CD14-positive monocyte (primary cell): ENCODE measurements around the gene REXO4. TPM values are rescaled to one million over a fixed set of nuclear protein-coding genes. Genes with fewer than 3 reads are reported as not detected.
A peak's percentile ranks its signal among the peaks of the same experiment; 100 is the strongest.

ENCODE experiments used
- DNase-seq, 3 donors: peaks; one replicate each; pipeline ENCODE4 v3.0.0-alpha.2; 2011 to 2022
- H2AFZ ChIP-seq: 2 replicates; pipeline ENCODE4 v1.6.0; 2012; ENCODE audit warnings: mild to moderate bottlenecking, low read depth, low read length, inconsistent platforms; ENCODE audit not compliant: insufficient read depth, poor library complexity, severe bottlenecking
- H3K27ac ChIP-seq, 2 donors: 1 replicate in 1 of 2; 2 replicates in 1 of 2; pipeline ENCODE4 v1.5.1; 2012 to 2013; ENCODE audit warnings: low read length in 2 of 2, control low read depth in 1 of 2, inconsistent platforms in 1 of 2, low read depth in 1 of 2, mild to moderate bottlenecking in 1 of 2
- H3K27me3 ChIP-seq, 2 donors: one replicate each; pipeline versions ENCODE4 v1.6.0 to v1.6.1; 2011 to 2013; ENCODE audit warnings: low read length in 2 of 2; ENCODE audit not compliant: control insufficient read depth in 2 of 2, insufficient read depth in 2 of 2
- H3K36me3 ChIP-seq, 2 donors: replicated peaks in 1 of 2; 1 replicate in 1 of 2; 2 replicates in 1 of 2; pipeline versions ENCODE4 v1.5.1 to v1.6.1; 2012 to 2013; ENCODE audit warnings: low read length in 2 of 2, control low read depth in 1 of 2, inconsistent platforms in 1 of 2, mild to moderate bottlenecking in 1 of 2; ENCODE audit not compliant: insufficient read depth in 2 of 2, control insufficient read depth in 1 of 2
- H3K4me1 ChIP-seq, 2 donors: 1 replicate in 1 of 2; 2 replicates in 1 of 2; pipeline versions ENCODE4 v1.5.1 to v1.6.1; 2012 to 2013; ENCODE audit warnings: low read length in 2 of 2, control low read depth in 1 of 2, inconsistent platforms in 1 of 2, mild to moderate bottlenecking in 1 of 2, moderate library complexity in 1 of 2; ENCODE audit not compliant: insufficient read depth in 2 of 2, control insufficient read depth in 1 of 2
- H3K4me2 ChIP-seq: replicated peaks from 2 replicates; pipeline ENCODE3; 2012; ENCODE audit warnings: low read length, moderate library complexity, mild to moderate bottlenecking; ENCODE audit not compliant: poor library complexity, severe bottlenecking; ENCODE audit errors: extremely low read depth
- H3K4me3 ChIP-seq, 3 experiments: fragments of 200-600 bp in 1 of 3; sonication (generic) in 1 of 3; replicated peaks in 1 of 3; 1 replicate in 2 of 3; 2 replicates in 1 of 3; pipeline ENCODE4 v1.5.1; 2011 to 2013; ENCODE audit warnings: low read length in 3 of 3, mild to moderate bottlenecking in 3 of 3, control low read depth in 2 of 3, low read depth in 2 of 3, inconsistent platforms in 1 of 3, moderate library complexity in 1 of 3
- H3K79me2 ChIP-seq: 2 replicates; pipeline ENCODE4 v1.6.0; 2012; ENCODE audit warnings: mild to moderate bottlenecking, control low read depth, inconsistent platforms, low read length, moderate library complexity; ENCODE audit not compliant: insufficient read depth
- H3K9ac ChIP-seq: 2 replicates; pipeline ENCODE4 v1.6.0; 2017; ENCODE audit warnings: low read length, mild to moderate bottlenecking; ENCODE audit not compliant: insufficient read depth, poor library complexity, severe bottlenecking
- H3K9me3 ChIP-seq, 2 donors: replicated peaks in 1 of 2; 1 replicate in 1 of 2; 2 replicates in 1 of 2; pipeline versions ENCODE4 v1.5.1 to v1.6.1; 2012 to 2013; ENCODE audit warnings: low read length in 2 of 2, control low read depth in 1 of 2; ENCODE audit not compliant: control insufficient read depth in 1 of 2, insufficient read depth in 1 of 2
- H4K20me1 ChIP-seq: 2 replicates; pipeline ENCODE4 v1.6.0; 2012; ENCODE audit warnings: mild to moderate bottlenecking, low read length, control low read depth, moderate library complexity; ENCODE audit not compliant: insufficient read depth
- H3K27ac Mint-ChIP-seq, 7 donors: one replicate each; pipeline ENCODE4 v1.8.0; 2020; ENCODE audit warnings: mild to moderate bottlenecking in 7 of 7, mixed read lengths in 7 of 7, moderate library complexity in 6 of 7, inconsistent platforms in 2 of 7
- H3K27me3 Mint-ChIP-seq, 3 donors: one replicate each; pipeline ENCODE4 v1.8.0; 2021 to 2022; ENCODE audit warnings: low read depth in 3 of 3, mild to moderate bottlenecking in 3 of 3, mixed read lengths in 3 of 3, moderate library complexity in 3 of 3, inconsistent platforms in 1 of 3
- H3K36me3 Mint-ChIP-seq, 2 donors: one replicate each; pipeline ENCODE4 v1.8.0; 2020; ENCODE audit warnings: mixed read lengths in 2 of 2, inconsistent platforms in 1 of 2, mild to moderate bottlenecking in 1 of 2
- H3K4me1 Mint-ChIP-seq: one replicate; pipeline ENCODE4 v1.8.0; 2020; ENCODE audit warnings: mild to moderate bottlenecking, mixed read lengths
- H3K4me3 Mint-ChIP-seq, 2 donors: one replicate each; pipeline ENCODE4 v1.8.0; 2020; ENCODE audit warnings: mild to moderate bottlenecking in 2 of 2, mixed read lengths in 2 of 2, moderate library complexity in 1 of 2
- H3K9me3 Mint-ChIP-seq, 7 donors: one replicate each; pipeline ENCODE4 v1.8.0; 2020 to 2022; ENCODE audit warnings: mixed read lengths in 7 of 7, mild to moderate bottlenecking in 6 of 7, moderate library complexity in 6 of 7, inconsistent platforms in 2 of 7
- WGBS: methylation state at CpG from one replicate; pipeline ENCODE4 v1.1.5; 2013; ENCODE audit warnings: missing lambda C conversion rate; ENCODE audit not compliant: insufficient coverage; 5-methylcytosine and 5-hydroxymethylcytosine counted together
- intact Hi-C, 2 donors: fragments of 100-400 bp; cut with micrococcal nuclease; formaldehyde crosslinking; loops; one replicate each; pipeline versions ENCODE4 v1.15.0 to v1.15.1; 2023
- polyA plus RNA-seq, 3 donors: library from polyadenylated mRNA; depleted of rRNA in 1 of 3; unstranded in 2 of 3; stranded (reverse) in 1 of 3; fragments of 300-500 nt in 2 of 3; fragments of >200 nt in 1 of 3; fragmentation: Illumina TruSeq in 2 of 3; gene quantifications; 1 replicate in 2 of 3; 2 replicates in 1 of 3; pipeline ENCODE4 v1.2.3, GENCODE V29; 2012 to 2021
- TF ChIP-seq, protein P1 (sequence below): fragments of 200-600 bp; IDR thresholded peaks from one replicate; pipeline ENCODE4 v1.8.0; 2022; ENCODE audit warnings: antibody characterized with exemption, mild to moderate bottlenecking

REXO4 gene
- polyA plus RNA-seq, 3 donors: 3.0 to 11.0 (median 4.2) TPM

DNA sequence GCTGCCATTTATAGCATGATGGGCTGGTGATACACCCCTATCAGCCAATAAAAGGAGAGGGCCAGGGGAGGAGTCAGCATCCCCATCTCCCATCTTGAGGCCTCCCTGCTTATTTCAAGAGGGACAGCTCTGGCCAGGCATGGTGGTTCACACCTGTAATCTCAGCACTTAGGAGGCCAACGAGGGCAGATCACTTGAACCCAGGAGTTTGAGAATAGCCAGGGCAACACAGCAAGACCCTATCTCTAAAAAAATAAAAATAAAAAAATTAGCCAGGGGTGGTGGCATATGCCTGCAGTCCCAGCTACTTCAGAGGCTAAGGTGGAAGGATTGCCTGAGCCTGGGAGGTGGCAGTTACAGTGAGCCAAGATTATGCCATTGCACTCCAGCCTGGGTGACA is 9.8 kb downstream of the REXO4 start:
- H3K4me1 Mint-ChIP-seq: no peaks in the 10 kb centered on the region
- no peak for DNase-seq
- WGBS: 83% methylated on average over 1 of the region's 1 CpG
- TF ChIP-seq, protein P1, sequence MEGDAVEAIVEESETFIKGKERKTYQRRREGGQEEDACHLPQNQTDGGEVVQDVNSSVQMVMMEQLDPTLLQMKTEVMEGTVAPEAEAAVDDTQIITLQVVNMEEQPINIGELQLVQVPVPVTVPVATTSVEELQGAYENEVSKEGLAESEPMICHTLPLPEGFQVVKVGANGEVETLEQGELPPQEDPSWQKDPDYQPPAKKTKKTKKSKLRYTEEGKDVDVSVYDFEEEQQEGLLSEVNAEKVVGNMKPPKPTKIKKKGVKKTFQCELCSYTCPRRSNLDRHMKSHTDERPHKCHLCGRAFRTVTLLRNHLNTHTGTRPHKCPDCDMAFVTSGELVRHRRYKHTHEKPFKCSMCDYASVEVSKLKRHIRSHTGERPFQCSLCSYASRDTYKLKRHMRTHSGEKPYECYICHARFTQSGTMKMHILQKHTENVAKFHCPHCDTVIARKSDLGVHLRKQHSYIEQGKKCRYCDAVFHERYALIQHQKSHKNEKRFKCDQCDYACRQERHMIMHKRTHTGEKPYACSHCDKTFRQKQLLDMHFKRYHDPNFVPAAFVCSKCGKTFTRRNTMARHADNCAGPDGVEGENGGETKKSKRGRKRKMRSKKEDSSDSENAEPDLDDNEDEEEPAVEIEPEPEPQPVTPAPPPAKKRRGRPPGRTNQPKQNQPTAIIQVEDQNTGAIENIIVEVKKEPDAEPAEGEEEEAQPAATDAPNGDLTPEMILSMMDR: no peak
- Histone ChIP-seq H3K4me2 (no peak overlapping the region), H3K79me2 (no peaks in the 10 kb centered on the region), H3K27me3 (no peaks in the 10 kb centered on the region), H2AFZ (no peak overlapping the region), H3K4me1 (no peaks in the 10 kb centered on the region), H3K27ac (no peak overlapping the region), H3K36me3 (peaks cover 84 to 94% of the 10 kb centered on the region in 2 donors), H4K20me1 (peaks cover 6% of the 10 kb centered on the region), H3K4me3 (no peak overlapping the region), H3K9ac (no peak overlapping the region), H3K9me3 (no peaks in the 10 kb centered on the region)
- H3K9me3 Mint-ChIP-seq: no peaks in the 10 kb centered on the region
- H3K27me3 Mint-ChIP-seq: peaks cover 0 to 3% (median 3%) of the 10 kb centered on the region in 3 donors
- peaks cover 72 to 88% of the 10 kb centered on the region in 2 donors for H3K36me3 Mint-ChIP-seq
- intact Hi-C loops: loop anchor here in 1 of 2 donors (10.0 kb wide), 1 partner anchor 173 kb away; no protein-coding TSS in a partner anchor
- peak overlapping the region in 1 of 7 donors; percentile 36 for H3K27ac Mint-ChIP-seq
- H3K4me3 Mint-ChIP-seq: no peak overlapping the region

DNA sequence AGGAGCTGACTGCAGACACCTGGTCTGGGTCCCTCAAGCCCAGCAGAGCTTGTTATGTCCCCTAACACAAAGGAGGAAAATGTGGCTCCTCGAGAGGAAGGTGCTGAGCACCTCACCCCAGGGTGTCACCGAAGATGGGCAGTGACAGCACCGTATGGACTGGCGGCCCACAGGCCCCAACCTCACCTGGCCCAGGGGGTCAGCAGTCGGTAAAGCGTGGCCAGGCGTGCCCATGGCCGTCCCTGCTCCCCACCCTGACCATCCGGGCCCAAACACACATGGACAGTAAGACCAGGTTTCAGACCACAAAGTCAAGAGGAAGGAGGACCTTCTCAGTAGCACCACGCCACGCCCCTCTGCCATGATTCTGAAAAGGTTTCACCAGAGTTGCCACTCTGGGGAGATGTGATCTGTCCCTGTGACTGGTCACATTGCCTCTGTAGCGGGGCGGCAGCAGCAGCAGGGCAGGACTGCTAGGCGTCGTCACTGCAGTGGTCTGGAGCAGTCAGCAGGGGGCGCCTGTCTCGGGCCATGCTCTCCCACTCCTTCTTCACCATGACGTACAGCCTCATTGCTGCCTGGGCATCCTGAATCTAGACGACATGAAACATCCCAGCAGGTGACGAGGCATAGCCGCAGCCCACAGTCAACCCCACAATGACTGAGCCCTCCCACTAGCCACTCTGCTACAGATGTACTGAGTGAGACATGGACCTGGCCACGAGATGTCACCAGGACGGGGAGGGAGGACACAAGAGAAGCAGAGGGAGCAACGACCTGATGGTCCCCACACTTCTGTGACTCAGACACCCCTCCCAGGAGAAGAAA is 11.1 kb downstream of the REXO4 start:
- no peak overlapping the region for H2AFZ ChIP-seq
- peak; percentile 61 to 75 (median 73) for DNase-seq
- H3K27me3 Mint-ChIP-seq: peaks cover 0 to 3% (median 3%) of the 10 kb centered on the region in 3 donors
- no peak overlapping the region for H3K4me2 ChIP-seq
- no peak overlapping the region for H3K9ac ChIP-seq
- H3K36me3 ChIP-seq: peaks cover 73 to 81% of the 10 kb centered on the region in 2 donors
- H3K9me3 ChIP-seq: no peaks in the 10 kb centered on the region
- no peaks in the 10 kb centered on the region for H3K9me3 Mint-ChIP-seq
- H3K4me1 ChIP-seq: no peaks in the 10 kb centered on the region
- H4K20me1 ChIP-seq: peaks cover 9% of the 10 kb centered on the region
- H3K4me1 Mint-ChIP-seq: no peaks in the 10 kb centered on the region
- H3K4me3 Mint-ChIP-seq: no peak overlapping the region
- peaks cover 59 to 76% of the 10 kb centered on the region in 2 donors for H3K36me3 Mint-ChIP-seq
- 62% methylated on average over 19 of the region's 24 CpGs for WGBS
- TF ChIP-seq, protein P1: peak; percentile 94
- H3K4me3 ChIP-seq: no peak overlapping the region
- intact Hi-C loops: loop anchor here (1.0 to 10.0 kb wide), 3 partner anchors 80 to 172 kb away; no protein-coding TSS in a partner anchor
- no peaks in the 10 kb centered on the region for H3K27me3 ChIP-seq
- H3K27ac Mint-ChIP-seq: peak overlapping the region in 3 of 7 donors; percentile 26 to 75 (median 37)
- H3K27ac ChIP-seq: peak overlapping the region in 1 of 2 donors; percentile 48
- H3K79me2 ChIP-seq: no peaks in the 10 kb centered on the region
